HT1080 (cell line): ENCODE results near the gene CSNK2A1. TPM values are rescaled to one million over a fixed set of nuclear protein-coding genes. Genes with fewer than 3 reads are reported as not detected.
"Not testable (repeated sequence)": the region's sequence is repeated elsewhere in the genome, so short reads cannot be mapped to it uniquely, and the experiment has no call there.

Experiments used
- DNase-seq: peaks from one replicate; pipeline ENCODE4 v3.0.0-alpha.2; 2015; ENCODE audit warnings: low read depth
- polyA plus RNA-seq, 2 experiments: library from polyadenylated mRNA; depleted of rRNA; stranded (reverse); fragments of >200 nt; gene quantifications; 2 replicates each; pipeline ENCODE4 v1.2.3, GENCODE V29; 2015
- total RNA-seq: library from RNA; depleted of rRNA; stranded (reverse); fragments of >200 nt; shearing (Covaris generic); gene quantifications from 2 replicates; pipeline ENCODE4 v1.2.3, GENCODE V29; 2014; rRNA removed

The CSNK2A1 gene
- 149 and 187 TPM in 2 replicates for total RNA-seq
- 230 and 297 TPM in 2 replicates for polyA plus RNA-seq (2015; cell fraction: cytosol; rRNA removed)
- polyA plus RNA-seq (2015; cell fraction: nucleus; rRNA removed), result 255 and 260 TPM in 2 replicates

GRCh38 chr20:543369-544152 lies at the start of gene CSNK2A1:
Gene CSNK2A1, minus strand, starts transcription at chr20:543790. Its CDS starts 35,239 bp downstream, at chr20:508551.
- peak; percentile 92 for DNase-seq

- no peak for DNase-seq
Observed at GRCh38 chr20:592506-592905, 48.9 kb upstream of the CSNK2A1 start.

- no peak for DNase-seq
Observed at GRCh38 chr20:591941-592340, 48.4 kb upstream of the CSNK2A1 start.

GRCh38 chr20:588932-589672 lies 45.5 kb upstream of the CSNK2A1 start:
- DNase-seq, result peak; percentile 21

- DNase-seq, result no peak
Observed at GRCh38 chr20:588476-588875, 44.9 kb upstream of the CSNK2A1 start.

GRCh38 chr20:584971-585301 lies 41.3 kb upstream of the CSNK2A1 start:
- DNase-seq, result no peak

GRCh38 chr20:584161-584970 lies 40.8 kb upstream of the CSNK2A1 start:
- DNase-seq, result peak; percentile 22

GRCh38 chr20:582204-582603 lies 38.6 kb upstream of the CSNK2A1 start:
- DNase-seq, result no peak

- not testable (repeated sequence) for DNase-seq
Observed at GRCh38 chr20:578940-579690, 35.5 kb upstream of the CSNK2A1 start.

- peak; percentile 52 for DNase-seq
Observed at GRCh38 chr20:577167-577791, 33.7 kb upstream of the CSNK2A1 start.

GRCh38 chr20:576156-576555 lies 32.6 kb upstream of the CSNK2A1 start:
- DNase-seq, result no peak

- no peak for DNase-seq
Observed at GRCh38 chr20:575230-575629, 31.6 kb upstream of the CSNK2A1 start.

- no peak for DNase-seq
Observed at GRCh38 chr20:574297-574942, 30.8 kb upstream of the CSNK2A1 start.

GRCh38 chr20:573414-574296 lies 30.1 kb upstream of the CSNK2A1 start:
- no peak for DNase-seq

GRCh38 chr20:572727-573126 lies 29.1 kb upstream of the CSNK2A1 start:
- no peak for DNase-seq

- DNase-seq, result no peak
Observed at GRCh38 chr20:571754-572441, 28.3 kb upstream of the CSNK2A1 start.

GRCh38 chr20:568673-569415 lies 25.3 kb upstream of the CSNK2A1 start:
- no peak for DNase-seq
